Neural cell (in vitro differentiated cells): ENCODE results near the gene DSG4.

ENCODE experiments used
- EZH2 ChIP-seq: fragments of 200-600, 300-800 bp; shearing (Covaris generic), sonication (generic); IDR thresholded peaks from 2 replicates; pipeline ENCODE4 v1.6.1; 2014; ENCODE audit warnings: antibody characterized with exemption, low read length, borderline replicate concordance, mild to moderate bottlenecking; ENCODE audit not compliant: insufficient read depth, poor library complexity, severe bottlenecking
- SMC3 ChIP-seq: fragments of 450-650 bp; conservative IDR thresholded peaks from 2 replicates; pipeline ENCODE4 v1.6.1; 2014; ENCODE audit warnings: antibody characterized with exemption, mild to moderate bottlenecking, moderate library complexity; ENCODE audit not compliant: poor library complexity
- TAF1 ChIP-seq: IDR thresholded peaks from 2 replicates; pipeline ENCODE4 v1.6.1; 2012; ENCODE audit warnings: low read depth

DNA sequence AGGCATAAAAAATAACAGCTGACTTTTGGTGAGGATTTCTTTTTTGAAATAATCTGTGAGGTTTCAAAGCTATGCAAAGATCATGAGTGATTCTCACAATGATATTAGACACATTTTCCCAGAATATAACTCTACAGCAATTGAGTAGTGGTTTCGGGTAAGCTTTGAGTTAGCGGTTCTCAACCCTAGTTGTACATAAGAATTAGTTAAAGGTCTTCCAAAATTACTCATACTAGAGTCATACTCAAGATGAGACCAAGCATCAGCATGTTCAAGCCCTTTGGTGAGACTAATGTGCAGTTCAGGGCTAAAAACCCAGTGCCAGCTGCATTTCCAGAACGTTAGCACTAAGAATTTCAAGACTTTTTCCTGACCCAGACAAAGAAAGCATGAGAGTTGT lies 31.1 kb downstream of the DSG4 start:
- no peak for TF ChIP-seq TAF1
- TF ChIP-seq SMC3, result no peak
- TF ChIP-seq EZH2, result no peak
